22Rv1 (cell line): ENCODE measurements around the gene GALNTL6.

ENCODE experiments used
- CTCF ChIP-seq: fragments of 450-650 bp; IDR thresholded peaks from 2 replicates; pipeline ENCODE4 v1.5.1; 2017; ENCODE audit warnings: mild to moderate bottlenecking
- ZFX ChIP-seq: fragments of 450-650 bp; IDR thresholded peaks from 2 replicates; pipeline ENCODE4 v1.6.1; 2017; ENCODE audit warnings: antibody characterized with exemption, borderline replicate concordance

GRCh38 chr4:172514801-172515200 lies 701.6 kb downstream of the GALNTL6 start:
- no peak for TF ChIP-seq CTCF
- TF ChIP-seq ZFX: no peak
